ENCODE measurements around the gene ERBB2.

The ERBB2 gene

DNA sequence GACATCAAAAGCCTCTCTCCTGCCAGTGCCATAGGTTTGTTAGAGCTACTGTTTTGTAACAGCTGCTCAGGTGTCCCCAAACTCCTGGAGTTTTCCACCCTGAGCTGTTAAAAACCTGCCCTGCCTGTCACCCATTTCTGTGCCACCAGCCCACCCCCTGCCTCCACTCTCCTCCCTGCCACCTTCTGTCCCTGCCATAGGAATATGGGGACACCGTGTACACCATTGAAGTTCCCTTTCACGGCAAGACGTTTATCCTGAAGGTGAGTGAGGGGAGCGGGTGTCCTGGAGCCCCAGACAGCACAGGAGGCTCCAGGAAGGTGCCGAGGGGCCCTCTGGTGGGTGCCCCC lies 39.9 kb upstream of the ERBB2 start:
- Histone ChIP-seq H3K27ac (ENCODE audit: low read depth, low read length) (no peak overlapping the region), H3K36me3 (ENCODE audit: insufficient read depth, low read length) (no peaks in the 10 kb centered on the region), H3K4me3 (ENCODE audit: low read depth, low read length) (no peak overlapping the region)

DNA sequence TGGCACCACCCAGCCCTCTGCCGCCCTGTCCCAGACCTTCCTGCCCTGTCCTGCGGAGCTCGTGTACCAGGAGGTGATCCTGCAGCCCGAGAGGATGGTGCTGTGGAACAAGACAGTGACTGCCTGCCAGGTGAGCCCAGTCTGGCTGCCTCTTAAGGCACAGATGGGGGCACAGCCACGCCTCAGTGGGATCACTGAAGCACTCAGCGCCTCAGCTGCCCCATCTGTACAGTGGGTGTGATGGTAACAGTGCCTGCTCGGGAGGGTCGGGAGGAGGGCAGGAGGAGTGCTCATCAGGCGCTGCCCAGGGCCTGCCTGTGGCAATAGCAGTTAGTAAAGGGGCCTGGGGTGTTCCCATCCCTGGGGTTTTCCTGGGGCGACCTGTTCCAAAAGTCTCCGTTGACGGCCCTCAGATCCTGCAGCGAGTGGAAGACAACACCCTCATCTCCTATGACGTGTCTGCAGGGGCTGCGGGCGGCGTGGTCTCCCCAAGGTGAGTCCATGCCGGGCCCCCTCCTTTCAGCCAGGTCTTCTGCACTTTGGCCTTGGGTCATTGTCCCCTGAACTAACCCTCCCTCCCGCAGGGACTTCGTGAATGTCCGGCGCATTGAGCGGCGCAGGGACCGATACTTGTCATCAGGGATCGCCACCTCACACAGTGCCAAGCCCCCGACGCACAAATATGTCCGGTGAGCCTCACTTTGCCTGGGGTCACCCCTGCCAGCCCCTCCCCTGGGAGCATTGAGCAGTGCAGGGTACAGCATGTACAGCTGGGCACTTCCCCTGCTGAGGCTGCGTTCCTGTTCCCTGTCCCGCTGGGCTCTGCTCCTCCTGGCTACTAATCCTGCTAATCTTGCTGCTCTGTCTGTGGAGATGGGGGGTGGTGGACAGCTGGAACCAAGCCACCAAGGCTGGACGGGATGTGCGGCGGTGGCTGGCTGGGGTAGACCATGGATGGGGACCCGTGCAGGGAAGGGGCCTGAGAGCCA lies 39.2 kb upstream of the ERBB2 start:
- peaks cover 5% of the 10 kb centered on the region for H3K4me1 ChIP-seq (ENCODE audit: control insufficient read depth, insufficient read depth, low read length, unreplicated experiment)
- H3K36me3 ChIP-seq (ENCODE audit: insufficient read depth, low read length), result no peaks in the 10 kb centered on the region
- no peak overlapping the region for H3K27ac ChIP-seq (ENCODE audit: low read depth, low read length)
- H3K27me3 ChIP-seq (ENCODE audit: insufficient read depth, low read length), result no peaks in the 10 kb centered on the region
- H2AFZ ChIP-seq (ENCODE audit: low read length, unreplicated experiment), result no peak overlapping the region
- no peak overlapping the region for H3K4me3 ChIP-seq (ENCODE audit: low read depth, low read length)
- no peaks in the 10 kb centered on the region for H3K79me2 ChIP-seq (ENCODE audit: control insufficient read depth, insufficient read depth, low read length, unreplicated experiment)

More for the DNA sequence above, 39.9 kb upstream of the ERBB2 start:
- peaks cover 5% of the 10 kb centered on the region for H3K4me1 ChIP-seq (ENCODE audit: control insufficient read depth, insufficient read depth, low read length, unreplicated experiment)
- H2AFZ ChIP-seq (ENCODE audit: low read length, unreplicated experiment), result no peak overlapping the region
- no peaks in the 10 kb centered on the region for H3K27me3 ChIP-seq (ENCODE audit: insufficient read depth, low read length)
- H3K79me2 ChIP-seq (ENCODE audit: control insufficient read depth, insufficient read depth, low read length, unreplicated experiment), result no peaks in the 10 kb centered on the region

DNA sequence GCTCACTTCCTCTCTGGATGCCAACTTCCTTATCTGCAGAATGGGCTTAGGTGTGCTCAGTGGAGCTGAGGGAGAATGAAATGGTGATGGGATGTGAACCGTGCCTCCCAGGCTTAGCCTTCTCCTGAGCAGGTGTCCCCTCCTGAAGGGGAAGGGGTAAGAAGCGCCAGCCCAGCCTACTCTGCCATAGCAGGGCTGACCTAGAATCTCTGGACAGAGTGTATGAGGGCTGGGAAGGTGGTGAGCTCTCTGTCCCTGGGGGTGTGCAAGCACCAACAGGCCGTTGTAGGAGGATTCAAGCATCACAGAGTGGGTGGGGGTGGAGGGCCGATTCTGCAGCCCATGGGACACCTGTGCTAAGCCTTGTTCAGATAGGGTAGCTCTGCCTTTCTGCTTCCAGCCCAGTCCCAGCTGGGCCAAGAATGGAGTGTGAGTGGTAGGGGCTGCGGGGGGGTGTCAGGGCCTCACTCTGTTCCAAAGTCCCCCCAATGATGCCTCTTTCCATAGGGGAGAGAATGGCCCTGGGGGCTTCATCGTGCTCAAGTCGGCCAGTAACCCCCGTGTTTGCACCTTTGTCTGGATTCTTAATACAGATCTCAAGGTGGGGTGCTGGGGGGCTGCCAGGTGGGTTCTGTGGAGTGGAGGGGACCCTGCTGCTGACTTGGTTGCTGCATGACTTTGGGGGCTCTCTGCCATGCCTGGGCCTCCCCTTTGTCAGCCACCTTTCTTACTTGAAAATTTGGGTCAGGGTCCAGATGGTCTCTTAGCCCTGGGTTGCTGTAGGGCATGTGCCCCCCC lies 37.9 kb upstream of the ERBB2 start:
- H3K79me2 ChIP-seq (ENCODE audit: control insufficient read depth, insufficient read depth, low read length, unreplicated experiment), result no peaks in the 10 kb centered on the region
- no peak overlapping the region for H3K4me3 ChIP-seq (ENCODE audit: low read depth, low read length)
- H3K27ac ChIP-seq (ENCODE audit: low read depth, low read length), result no peak overlapping the region
- H3K27me3 ChIP-seq (ENCODE audit: insufficient read depth, low read length), result peaks cover 2% of the 10 kb centered on the region; the same call in 1 of the 2 replicates
- no peak overlapping the region for H2AFZ ChIP-seq (ENCODE audit: low read length, unreplicated experiment)
- peaks cover 12% of the 10 kb centered on the region for H3K4me1 ChIP-seq (ENCODE audit: control insufficient read depth, insufficient read depth, low read length, unreplicated experiment)
- H3K36me3 ChIP-seq (ENCODE audit: insufficient read depth, low read length), result no peaks in the 10 kb centered on the region

DNA sequence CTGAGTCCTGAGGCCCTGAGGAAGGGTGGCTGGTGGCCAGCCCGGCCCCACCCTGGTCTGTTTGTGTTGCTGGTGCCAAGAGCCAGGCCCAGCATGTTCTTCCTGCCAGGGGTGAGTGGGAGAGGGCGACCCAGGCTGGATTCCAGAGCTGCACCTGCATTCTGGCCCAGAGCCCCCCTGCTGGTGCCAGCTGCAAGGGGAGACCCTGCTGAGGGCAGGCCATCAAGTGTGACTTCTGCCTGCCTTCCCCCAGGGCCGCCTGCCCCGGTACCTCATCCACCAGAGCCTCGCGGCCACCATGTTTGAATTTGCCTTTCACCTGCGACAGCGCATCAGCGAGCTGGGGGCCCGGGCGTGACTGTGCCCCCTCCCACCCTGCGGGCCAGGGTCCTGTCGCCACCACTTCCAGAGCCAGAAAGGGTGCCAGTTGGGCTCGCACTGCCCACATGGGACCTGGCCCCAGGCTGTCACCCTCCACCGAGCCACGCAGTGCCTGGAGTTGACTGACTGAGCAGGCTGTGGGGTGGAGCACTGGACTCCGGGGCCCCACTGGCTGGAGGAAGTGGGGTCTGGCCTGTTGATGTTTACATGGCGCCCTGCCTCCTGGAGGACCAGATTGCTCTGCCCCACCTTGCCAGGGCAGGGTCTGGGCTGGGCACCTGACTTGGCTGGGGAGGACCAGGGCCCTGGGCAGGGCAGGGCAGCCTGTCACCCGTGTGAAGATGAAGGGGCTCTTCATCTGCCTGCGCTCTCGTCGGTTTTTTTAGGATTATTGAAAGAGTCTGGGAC lies 37.1 kb upstream of the ERBB2 start:
- Histone ChIP-seq H3K36me3 (ENCODE audit: insufficient read depth, low read length) (no peaks in the 10 kb centered on the region), H3K27me3 (ENCODE audit: insufficient read depth, low read length) (peaks cover 10% of the 10 kb centered on the region; the same call in 1 of the 2 replicates), H3K27ac (ENCODE audit: low read depth, low read length) (no peak overlapping the region), H2AFZ (ENCODE audit: low read length, unreplicated experiment) (no peak overlapping the region), H3K4me1 (ENCODE audit: control insufficient read depth, insufficient read depth, low read length, unreplicated experiment) (peaks cover 20% of the 10 kb centered on the region), H3K4me3 (ENCODE audit: low read depth, low read length) (no peak overlapping the region), H3K79me2 (ENCODE audit: control insufficient read depth, insufficient read depth, low read length, unreplicated experiment) (no peaks in the 10 kb centered on the region)

DNA sequence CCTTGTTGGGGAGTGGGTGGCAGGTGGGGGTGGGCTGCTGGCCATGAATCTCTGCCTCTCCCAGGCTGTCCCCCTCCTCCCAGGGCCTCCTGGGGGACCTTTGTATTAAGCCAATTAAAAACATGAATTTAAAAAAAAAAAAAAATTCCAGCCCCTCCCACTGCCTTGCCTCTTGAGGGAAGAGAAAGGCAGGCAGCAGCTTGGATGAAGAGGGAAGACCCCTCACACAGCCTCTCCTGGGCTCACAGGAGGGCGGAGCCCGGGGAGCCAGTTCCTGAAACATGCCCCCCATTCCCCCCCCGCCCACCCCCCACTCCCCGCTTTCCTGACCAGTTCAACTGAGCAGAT lies 36.5 kb upstream of the ERBB2 start:
- Histone ChIP-seq H3K79me2 (ENCODE audit: control insufficient read depth, insufficient read depth, low read length, unreplicated experiment) (no peaks in the 10 kb centered on the region), H3K27me3 (ENCODE audit: insufficient read depth, low read length) (peaks cover 12% of the 10 kb centered on the region; the same call in 1 of the 2 replicates), H3K27ac (ENCODE audit: low read depth, low read length) (no peak overlapping the region), H2AFZ (ENCODE audit: low read length, unreplicated experiment) (no peak overlapping the region), H3K4me1 (ENCODE audit: control insufficient read depth, insufficient read depth, low read length, unreplicated experiment) (peaks cover 23% of the 10 kb centered on the region), H3K4me3 (ENCODE audit: low read depth, low read length) (no peak overlapping the region), H3K36me3 (ENCODE audit: insufficient read depth, low read length) (no peaks in the 10 kb centered on the region)

DNA sequence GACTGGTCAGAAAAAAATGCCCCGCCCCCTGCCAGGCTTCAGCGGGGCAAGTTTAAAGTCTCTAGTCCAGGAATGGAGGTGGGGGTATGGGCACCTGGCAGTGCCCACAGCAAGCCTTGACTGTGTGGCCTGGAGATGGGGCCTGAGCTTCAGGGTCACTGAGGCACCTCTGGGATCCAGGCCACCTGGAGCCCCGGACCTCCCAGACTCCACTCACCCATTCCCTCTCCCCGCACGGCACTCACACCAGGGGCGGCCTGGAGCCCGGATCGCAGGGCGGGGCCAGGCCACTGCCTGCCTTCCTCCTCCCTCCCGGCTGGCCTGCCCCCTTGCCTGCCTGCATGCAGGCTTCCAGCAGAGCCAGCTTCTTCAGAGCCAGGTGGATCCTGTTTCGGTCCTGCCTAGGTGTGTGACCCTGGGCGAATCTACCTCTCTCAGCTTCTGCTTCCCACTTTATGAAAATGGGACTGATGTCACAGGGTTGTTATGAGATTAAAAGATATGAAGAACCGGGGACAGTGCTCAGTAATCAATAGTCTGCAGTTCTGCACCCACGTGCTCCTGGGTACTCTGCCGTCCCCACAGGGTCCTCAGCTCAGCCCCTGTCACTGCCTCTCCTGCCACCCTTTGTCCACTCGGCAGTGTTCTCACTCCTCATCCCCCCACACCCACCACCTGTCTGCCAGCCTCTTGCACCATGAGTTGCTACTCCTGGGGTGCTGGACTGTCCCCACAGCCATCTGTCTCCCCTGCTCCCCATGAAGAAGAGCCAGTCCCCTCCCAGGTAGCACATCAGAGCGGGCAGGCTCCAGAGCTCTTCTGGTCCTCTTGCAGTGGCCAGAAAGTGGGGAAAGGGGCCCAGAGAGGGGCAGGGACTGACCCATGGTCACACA lies 35.9 kb upstream of the ERBB2 start:
- H2AFZ ChIP-seq (ENCODE audit: low read length, unreplicated experiment), result no peak overlapping the region
- H3K79me2 ChIP-seq (ENCODE audit: control insufficient read depth, insufficient read depth, low read length, unreplicated experiment), result no peaks in the 10 kb centered on the region
- no peaks in the 10 kb centered on the region for H3K36me3 ChIP-seq (ENCODE audit: insufficient read depth, low read length)
- no peak overlapping the region for H3K4me3 ChIP-seq (ENCODE audit: low read depth, low read length)
- peaks cover 23% of the 10 kb centered on the region for H3K4me1 ChIP-seq (ENCODE audit: control insufficient read depth, insufficient read depth, low read length, unreplicated experiment)
- peaks cover 12% of the 10 kb centered on the region; the same call in 1 of the 2 replicates for H3K27me3 ChIP-seq (ENCODE audit: insufficient read depth, low read length)
- H3K27ac ChIP-seq (ENCODE audit: low read depth, low read length), result no peak overlapping the region

DNA sequence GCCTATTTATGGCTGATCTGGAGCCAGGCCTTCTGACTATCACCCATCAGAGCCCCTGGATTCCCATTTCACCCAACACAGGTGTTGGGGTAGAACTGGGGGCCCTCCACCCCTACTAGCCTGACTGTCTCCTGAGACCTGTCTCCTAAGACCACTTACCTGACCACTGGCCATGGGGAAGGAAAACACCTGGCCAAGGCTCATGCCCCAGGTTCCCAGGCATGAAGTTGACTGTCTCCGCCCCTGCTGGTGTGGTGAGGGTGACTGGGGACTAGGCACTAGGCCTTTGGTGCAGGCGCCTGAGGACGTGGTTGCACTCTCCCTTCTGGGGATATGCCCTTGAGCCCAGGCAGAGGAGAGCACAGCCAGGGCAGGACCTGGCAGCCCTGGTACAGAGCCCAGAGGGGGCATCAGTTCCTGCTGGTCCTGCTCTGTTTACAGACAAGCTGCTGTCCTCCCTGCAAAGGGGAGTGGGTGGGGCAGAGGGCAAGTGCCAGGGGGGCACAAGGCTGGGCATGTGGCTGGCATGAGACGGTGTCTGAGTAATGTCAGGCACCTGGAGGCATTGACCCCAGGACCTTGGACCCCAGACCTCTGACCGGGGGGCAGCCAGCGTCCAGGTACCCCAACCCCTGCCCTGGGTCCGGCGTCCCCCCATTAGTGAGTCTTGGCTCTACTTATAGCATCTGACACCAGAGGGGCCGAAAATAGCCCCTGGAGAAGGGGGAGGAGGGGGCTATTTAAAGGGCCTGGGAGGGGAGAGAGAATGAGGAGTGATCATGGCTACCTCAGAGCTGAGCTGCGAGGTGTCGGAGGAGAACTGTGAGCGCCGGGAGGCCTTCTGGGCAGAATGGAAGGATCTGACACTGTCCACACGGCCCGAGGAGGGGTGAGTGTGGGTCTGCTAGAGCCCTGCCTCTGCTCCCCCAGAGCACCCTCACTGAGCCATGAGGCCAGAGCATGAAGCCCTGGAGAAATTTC lies 35.0 kb upstream of the ERBB2 start, which contains the start of gene TCAP:
TCAP (plus strand) TSS at position 769 of the 981 bp plus-strand sequence; CDS start at position 780, 11 bp downstream.
- Histone ChIP-seq H3K79me2 (ENCODE audit: control insufficient read depth, insufficient read depth, low read length, unreplicated experiment) (no peaks in the 10 kb centered on the region), H3K4me3 (ENCODE audit: low read depth, low read length) (no peak within 1 kb of the TSS), H3K27ac (ENCODE audit: low read depth, low read length) (no peak within 1 kb of the TSS), H2AFZ (ENCODE audit: low read length, unreplicated experiment) (no peak within 1 kb of the TSS), H3K4me1 (ENCODE audit: control insufficient read depth, insufficient read depth, low read length, unreplicated experiment) (peaks cover 23% of the 10 kb centered on the region), H3K36me3 (ENCODE audit: insufficient read depth, low read length) (no peaks in the 10 kb centered on the region), H3K27me3 (ENCODE audit: insufficient read depth, low read length) (peaks cover 17% of the 10 kb centered on the region; the same call in 1 of the 2 replicates)

DNA sequence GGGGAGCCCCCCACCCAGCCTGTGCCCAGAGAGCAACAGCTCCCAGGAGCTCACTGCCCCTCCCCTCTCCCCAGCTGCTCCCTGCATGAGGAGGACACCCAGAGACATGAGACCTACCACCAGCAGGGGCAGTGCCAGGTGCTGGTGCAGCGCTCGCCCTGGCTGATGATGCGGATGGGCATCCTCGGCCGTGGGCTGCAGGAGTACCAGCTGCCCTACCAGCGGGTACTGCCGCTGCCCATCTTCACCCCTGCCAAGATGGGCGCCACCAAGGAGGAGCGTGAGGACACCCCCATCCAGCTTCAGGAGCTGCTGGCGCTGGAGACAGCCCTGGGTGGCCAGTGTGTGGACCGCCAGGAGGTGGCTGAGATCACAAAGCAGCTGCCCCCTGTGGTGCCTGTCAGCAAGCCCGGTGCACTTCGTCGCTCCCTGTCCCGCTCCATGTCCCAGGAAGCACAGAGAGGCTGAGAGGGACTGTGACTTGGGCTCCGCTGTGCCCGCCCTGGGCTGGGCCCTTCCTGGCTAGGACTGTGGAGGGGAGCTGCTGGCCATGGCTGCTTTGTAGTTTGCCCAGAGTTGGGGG lies 34.1 kb upstream of the ERBB2 start:
- Histone ChIP-seq H3K27me3 (ENCODE audit: insufficient read depth, low read length) (peaks cover 19% of the 10 kb centered on the region; the same call in 1 of the 2 replicates), H3K4me3 (ENCODE audit: low read depth, low read length) (no peak overlapping the region), H3K79me2 (ENCODE audit: control insufficient read depth, insufficient read depth, low read length, unreplicated experiment) (no peaks in the 10 kb centered on the region), H3K36me3 (ENCODE audit: insufficient read depth, low read length) (no peaks in the 10 kb centered on the region), H3K4me1 (ENCODE audit: control insufficient read depth, insufficient read depth, low read length, unreplicated experiment) (peaks cover 23% of the 10 kb centered on the region), H3K27ac (ENCODE audit: low read depth, low read length) (no peak overlapping the region), H2AFZ (ENCODE audit: low read length, unreplicated experiment) (no peak overlapping the region)

DNA sequence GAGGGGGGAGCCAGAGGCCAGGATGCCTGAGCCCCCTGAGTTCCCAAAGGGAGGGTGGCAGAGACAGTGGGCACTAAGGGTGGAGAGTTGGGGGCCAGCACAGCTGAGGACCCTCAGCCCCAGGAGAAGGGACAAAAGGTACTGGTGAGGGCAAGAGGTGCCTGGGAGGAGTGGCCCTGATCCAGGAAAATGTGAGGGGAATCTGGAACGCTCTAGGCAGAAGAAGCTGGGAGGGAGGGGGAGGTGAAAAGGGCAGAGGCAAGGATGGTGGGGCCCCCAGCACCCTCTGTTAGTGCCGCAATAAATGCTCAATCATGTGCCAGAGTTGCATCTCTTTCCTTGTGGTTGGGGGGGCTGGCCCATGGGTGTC lies 33.6 kb upstream of the ERBB2 start:
- Histone ChIP-seq H3K27me3 (ENCODE audit: insufficient read depth, low read length) (peaks cover 19% of the 10 kb centered on the region; the same call in 1 of the 2 replicates), H3K27ac (ENCODE audit: low read depth, low read length) (no peak overlapping the region), H3K36me3 (ENCODE audit: insufficient read depth, low read length) (no peaks in the 10 kb centered on the region), H3K4me3 (ENCODE audit: low read depth, low read length) (no peak overlapping the region), H2AFZ (ENCODE audit: low read length, unreplicated experiment) (no peak overlapping the region), H3K79me2 (ENCODE audit: control insufficient read depth, insufficient read depth, low read length, unreplicated experiment) (no peaks in the 10 kb centered on the region), H3K4me1 (ENCODE audit: control insufficient read depth, insufficient read depth, low read length, unreplicated experiment) (peaks cover 23% of the 10 kb centered on the region)

Data from ACC112 (cell line).